Measurements from ENCODE around the gene DAAM1. TPM values are rescaled to one million over a fixed set of nuclear protein-coding genes. Genes with fewer than 3 reads are reported as not detected.

Gene DAAM1
- total RNA-seq, 1 experiment from 2014 or later: 13.3 TPM

DNA sequence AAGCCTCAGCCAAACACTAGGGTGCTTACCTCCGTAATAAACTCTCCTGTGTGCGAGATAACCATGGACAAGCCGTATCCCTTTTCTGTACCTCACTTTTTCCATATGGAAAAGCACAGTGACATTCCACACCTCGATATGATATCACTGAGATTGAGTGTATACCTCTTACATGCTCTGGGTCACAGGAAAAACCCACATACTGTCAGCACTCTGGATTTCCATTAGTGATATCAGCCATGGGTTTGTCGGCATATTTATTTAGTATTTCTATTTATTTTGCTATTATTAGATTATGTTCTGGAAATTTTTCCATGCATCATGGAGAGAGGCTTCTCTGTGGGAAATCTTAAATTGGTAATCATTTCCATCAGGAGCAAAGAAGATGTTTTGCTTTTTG is 28.0 kb upstream of the DAAM1 start:
- ChIA-PET POLR2A (no interaction called here), CTCF (no interaction called here)
- intact Hi-C loops (cut with micrococcal nuclease; ENCODE audit: unreplicated experiment): no loop called here
- in situ Hi-C loops (cut with HindIII; ENCODE audit: low pct_unique_long_range_greater_than_20kb, low sequenced_read_pairs): no loop called here
- H3K36me3 ChIP-seq (ENCODE audit: control insufficient read depth, insufficient read depth, low read length): no peaks in the 10 kb centered on the region
- H3K27ac ChIP-seq (ENCODE audit: low read length): no peak overlapping the region
- H3K4me1 ChIP-seq (ENCODE audit: control insufficient read depth, insufficient read depth, low read length): no peaks in the 10 kb centered on the region
- H3K9me3 ChIP-seq (ENCODE audit: control insufficient read depth, insufficient read depth, low read depth, low read length): no peaks in the 10 kb centered on the region
- H3K4me3 ChIP-seq (ENCODE audit: low read depth in 2 of 2, low read length in 2 of 2): no peak overlapping the region
- ATAC-seq (no peak), DNase-seq (ENCODE audit: low read depth, low spot score) (no peak)
- BruUV-seq (replicated peaks): no TSS peak
- TF ChIP-seq, protein P1, sequence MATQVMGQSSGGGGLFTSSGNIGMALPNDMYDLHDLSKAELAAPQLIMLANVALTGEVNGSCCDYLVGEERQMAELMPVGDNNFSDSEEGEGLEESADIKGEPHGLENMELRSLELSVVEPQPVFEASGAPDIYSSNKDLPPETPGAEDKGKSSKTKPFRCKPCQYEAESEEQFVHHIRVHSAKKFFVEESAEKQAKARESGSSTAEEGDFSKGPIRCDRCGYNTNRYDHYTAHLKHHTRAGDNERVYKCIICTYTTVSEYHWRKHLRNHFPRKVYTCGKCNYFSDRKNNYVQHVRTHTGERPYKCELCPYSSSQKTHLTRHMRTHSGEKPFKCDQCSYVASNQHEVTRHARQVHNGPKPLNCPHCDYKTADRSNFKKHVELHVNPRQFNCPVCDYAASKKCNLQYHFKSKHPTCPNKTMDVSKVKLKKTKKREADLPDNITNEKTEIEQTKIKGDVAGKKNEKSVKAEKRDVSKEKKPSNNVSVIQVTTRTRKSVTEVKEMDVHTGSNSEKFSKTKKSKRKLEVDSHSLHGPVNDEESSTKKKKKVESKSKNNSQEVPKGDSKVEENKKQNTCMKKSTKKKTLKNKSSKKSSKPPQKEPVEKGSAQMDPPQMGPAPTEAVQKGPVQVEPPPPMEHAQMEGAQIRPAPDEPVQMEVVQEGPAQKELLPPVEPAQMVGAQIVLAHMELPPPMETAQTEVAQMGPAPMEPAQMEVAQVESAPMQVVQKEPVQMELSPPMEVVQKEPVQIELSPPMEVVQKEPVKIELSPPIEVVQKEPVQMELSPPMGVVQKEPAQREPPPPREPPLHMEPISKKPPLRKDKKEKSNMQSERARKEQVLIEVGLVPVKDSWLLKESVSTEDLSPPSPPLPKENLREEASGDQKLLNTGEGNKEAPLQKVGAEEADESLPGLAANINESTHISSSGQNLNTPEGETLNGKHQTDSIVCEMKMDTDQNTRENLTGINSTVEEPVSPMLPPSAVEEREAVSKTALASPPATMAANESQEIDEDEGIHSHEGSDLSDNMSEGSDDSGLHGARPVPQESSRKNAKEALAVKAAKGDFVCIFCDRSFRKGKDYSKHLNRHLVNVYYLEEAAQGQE (IDR thresholded peaks at IDR 0.05; ENCODE audit: insufficient read depth in 1 of 2, low read depth in 2 of 2, low read length in 1 of 2): no peak
- TF ChIP-seq, protein P2, sequence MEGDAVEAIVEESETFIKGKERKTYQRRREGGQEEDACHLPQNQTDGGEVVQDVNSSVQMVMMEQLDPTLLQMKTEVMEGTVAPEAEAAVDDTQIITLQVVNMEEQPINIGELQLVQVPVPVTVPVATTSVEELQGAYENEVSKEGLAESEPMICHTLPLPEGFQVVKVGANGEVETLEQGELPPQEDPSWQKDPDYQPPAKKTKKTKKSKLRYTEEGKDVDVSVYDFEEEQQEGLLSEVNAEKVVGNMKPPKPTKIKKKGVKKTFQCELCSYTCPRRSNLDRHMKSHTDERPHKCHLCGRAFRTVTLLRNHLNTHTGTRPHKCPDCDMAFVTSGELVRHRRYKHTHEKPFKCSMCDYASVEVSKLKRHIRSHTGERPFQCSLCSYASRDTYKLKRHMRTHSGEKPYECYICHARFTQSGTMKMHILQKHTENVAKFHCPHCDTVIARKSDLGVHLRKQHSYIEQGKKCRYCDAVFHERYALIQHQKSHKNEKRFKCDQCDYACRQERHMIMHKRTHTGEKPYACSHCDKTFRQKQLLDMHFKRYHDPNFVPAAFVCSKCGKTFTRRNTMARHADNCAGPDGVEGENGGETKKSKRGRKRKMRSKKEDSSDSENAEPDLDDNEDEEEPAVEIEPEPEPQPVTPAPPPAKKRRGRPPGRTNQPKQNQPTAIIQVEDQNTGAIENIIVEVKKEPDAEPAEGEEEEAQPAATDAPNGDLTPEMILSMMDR (IDR thresholded peaks at IDR 0.05): no peak
- TF ChIP-seq TCF7L2 (IDR thresholded peaks at IDR 0.05; ENCODE audit: low read depth, low read length) (no peak), SIN3A (IDR thresholded peaks at IDR 0.05; ENCODE audit: borderline replicate concordance, insufficient read depth, low read depth, low read length) (no peak), POLR2AphosphoS5 (IDR thresholded peaks at IDR 0.05; ENCODE audit: low read depth, low read length) (no peak)
- H3K27me3 ChIP-seq (ENCODE audit: control insufficient read depth, insufficient read depth, low read length): no peaks in the 10 kb centered on the region; the same call in 1 of the 2 replicates

DNA sequence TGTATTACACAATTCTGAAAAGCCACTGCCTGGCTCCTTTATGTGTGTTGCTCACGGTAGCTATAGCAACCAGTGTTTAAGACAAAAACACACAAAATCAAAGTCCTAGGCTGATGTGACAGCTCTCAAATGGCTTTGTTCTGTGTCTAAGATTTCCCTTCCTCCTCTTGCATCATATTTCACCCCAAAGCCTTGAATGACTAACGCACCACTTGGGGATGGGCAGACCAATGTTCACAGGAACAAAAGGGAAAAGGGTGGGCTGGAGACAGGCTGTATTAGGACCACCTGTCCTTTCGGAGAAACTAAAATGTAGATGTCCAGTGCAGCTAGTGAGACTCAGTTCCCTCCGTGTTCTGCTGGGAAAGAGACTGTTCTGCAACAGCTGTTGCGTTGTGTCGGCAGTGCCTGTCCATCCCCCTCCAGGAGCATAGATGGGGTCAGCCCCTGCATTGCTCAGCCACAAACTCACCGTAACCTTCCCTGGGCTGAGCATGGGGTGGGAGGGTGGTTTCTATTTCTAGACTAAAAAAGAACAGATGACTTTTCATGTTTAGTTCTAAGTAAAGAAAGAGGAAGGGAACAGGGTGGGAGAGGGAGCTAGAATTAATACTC is 26.8 kb upstream of the DAAM1 start:
- Histone ChIP-seq H3K27me3 (ENCODE audit: control insufficient read depth, insufficient read depth, low read length) (no peaks in the 10 kb centered on the region; the same call in 1 of the 2 replicates), H3K27ac (ENCODE audit: low read length) (no peak overlapping the region), H3K36me3 (ENCODE audit: control insufficient read depth, insufficient read depth, low read length) (no peaks in the 10 kb centered on the region), H3K4me1 (ENCODE audit: control insufficient read depth, insufficient read depth, low read length) (no peaks in the 10 kb centered on the region), H3K9me3 (ENCODE audit: control insufficient read depth, insufficient read depth, low read depth, low read length) (no peaks in the 10 kb centered on the region), H3K4me3 (ENCODE audit: low read depth in 2 of 2, low read length in 2 of 2) (no peak overlapping the region)
- in situ Hi-C loops (cut with HindIII; ENCODE audit: low pct_unique_long_range_greater_than_20kb, low sequenced_read_pairs): no loop called here
- POLR2A ChIA-PET: no interaction called here
- DNase-seq (ENCODE audit: low read depth, low spot score): no peak
- BruUV-seq (replicated peaks): no TSS peak
- intact Hi-C loops (cut with micrococcal nuclease; ENCODE audit: unreplicated experiment): no loop called here
- TF ChIP-seq TCF7L2 (IDR thresholded peaks at IDR 0.05; ENCODE audit: low read depth, low read length): no peak
- no peak for TF ChIP-seq SIN3A (IDR thresholded peaks at IDR 0.05; ENCODE audit: borderline replicate concordance, insufficient read depth, low read depth, low read length)
- ATAC-seq: no peak
- CTCF ChIA-PET: no interaction called here

DNA sequence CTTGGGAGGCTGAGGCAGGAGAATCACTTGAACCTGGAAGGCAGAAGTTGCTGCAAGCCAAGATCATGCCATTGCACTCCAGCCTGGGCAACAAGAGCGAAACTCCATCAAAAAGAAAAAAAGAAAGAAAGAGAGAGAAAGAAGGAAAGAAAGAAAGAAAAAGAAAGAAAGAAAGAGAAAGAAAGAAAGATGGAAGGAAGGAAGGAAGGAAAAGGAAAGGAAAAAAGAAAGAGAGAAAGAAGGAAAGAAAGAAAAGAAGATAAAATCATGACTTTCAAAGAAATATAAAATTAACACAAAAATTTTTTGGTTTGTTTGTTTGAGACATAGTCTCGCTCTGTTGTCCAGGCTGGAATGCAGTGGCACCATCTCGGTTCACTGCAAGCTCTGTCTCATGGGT is 22.2 kb upstream of the DAAM1 start:
- H3K27ac ChIP-seq (ENCODE audit: low read length): no peak overlapping the region
- TF ChIP-seq, protein P1 (IDR thresholded peaks at IDR 0.05; ENCODE audit: insufficient read depth in 1 of 2, low read depth in 2 of 2, low read length in 1 of 2): no peak
- TF ChIP-seq SIN3A (IDR thresholded peaks at IDR 0.05; ENCODE audit: borderline replicate concordance, insufficient read depth, low read depth, low read length) (no peak), TCF7L2 (IDR thresholded peaks at IDR 0.05; ENCODE audit: low read depth, low read length) (no peak)
- TF ChIP-seq, protein P2 (IDR thresholded peaks at IDR 0.05): no peak
- no peaks in the 10 kb centered on the region for H3K4me1 ChIP-seq (ENCODE audit: control insufficient read depth, insufficient read depth, low read length)
- intact Hi-C loops (cut with micrococcal nuclease; ENCODE audit: unreplicated experiment): no loop called here
- ATAC-seq: no peak
- BruUV-seq (replicated peaks): no TSS peak
- CTCF ChIA-PET: no interaction called here
- H3K36me3 ChIP-seq (ENCODE audit: control insufficient read depth, insufficient read depth, low read length): no peaks in the 10 kb centered on the region
- H3K4me3 ChIP-seq (ENCODE audit: low read depth in 2 of 2, low read length in 2 of 2): no peak overlapping the region
- no peaks in the 10 kb centered on the region for H3K27me3 ChIP-seq (ENCODE audit: control insufficient read depth, insufficient read depth, low read length)
- DNase-seq (ENCODE audit: low read depth, low spot score): no peak
- POLR2A ChIA-PET: no interaction called here
- in situ Hi-C loops (cut with HindIII; ENCODE audit: low pct_unique_long_range_greater_than_20kb, low sequenced_read_pairs): no loop called here
- no peaks in the 10 kb centered on the region for H3K9me3 ChIP-seq (ENCODE audit: control insufficient read depth, insufficient read depth, low read depth, low read length)

Measured in Panc1 (cell line).